Posterior vena cava (tissue), 2 donors: ENCODE results near the gene WFDC1. TPM values are rescaled to one million over a fixed set of nuclear protein-coding genes. Genes with fewer than 3 reads are reported as not detected.
"Not testable (repeated sequence)": the region's sequence is repeated elsewhere in the genome, so short reads cannot be mapped to it uniquely, and the experiment has no call there.

ENCODE experiments used
- DNase-seq: peaks from one replicate; pipeline ENCODE4 v3.0.0-alpha.2; 2020; ENCODE audit warnings: low spot score
- intact Hi-C, 2 donors: fragments of 100-400 bp; cut with DNase I; formaldehyde crosslinking; loops; one replicate each; pipeline versions ENCODE4 v1.14.1 to v1.14.2; 2022 to 2023
- total RNA-seq, 2 donors: library from RNA; stranded (reverse); fragmentation: NEBNext Ultra II Directional; extraction: Animal tissue kit (Norgen Biotek cat#: 25700); gene quantifications; one replicate each; pipeline ENCODE4 v1.2.1, GENCODE V29; 2021
- donor health status: DM: yes; HTN: yes; CAD: no.
- donor health status: DM: yes; HTN: yes; CAD: no.

Gene WFDC1
- total RNA-seq, 2 donors from 2014 or later, result 48.7 to 93.6 TPM

DNA sequence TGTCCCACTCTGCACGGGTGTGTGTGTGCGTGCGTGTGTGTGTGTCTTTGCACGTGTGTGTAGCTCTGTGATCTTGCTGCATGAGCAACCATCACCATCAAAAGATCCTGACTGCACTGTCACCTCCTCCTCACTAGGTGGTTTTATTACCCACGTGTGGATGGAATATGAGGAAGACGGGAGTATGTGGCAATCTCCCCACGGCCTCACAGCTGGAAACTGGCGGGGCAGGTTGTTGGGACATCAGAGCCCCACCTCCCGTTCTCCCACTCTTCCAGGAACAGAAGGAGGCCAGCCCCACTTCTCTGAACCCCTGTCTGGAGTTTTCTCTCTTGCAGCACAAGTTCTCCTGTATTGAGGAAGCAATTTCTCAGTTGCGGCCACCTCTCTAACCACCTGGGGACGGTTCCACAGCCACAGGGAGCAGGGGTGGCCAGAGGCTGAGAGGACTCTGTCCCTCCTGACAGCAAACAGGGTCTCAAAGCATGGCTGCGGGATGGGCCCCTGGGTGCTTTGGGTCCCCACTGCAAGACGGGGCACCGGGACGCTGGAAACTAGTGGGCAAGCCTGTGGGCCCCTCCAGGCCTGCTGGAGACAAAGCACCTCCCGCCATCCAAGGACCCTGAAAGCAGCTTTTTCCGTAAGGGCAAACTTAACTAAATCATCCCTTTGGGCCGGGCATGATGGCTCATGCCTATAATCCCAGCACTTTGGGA lies 45.8 kb downstream of the WFDC1 start:
- DNase-seq, result peak; percentile 61
- intact Hi-C loops, result no loop called here

GRCh38 chr16:84341528-84342295 lies 47.0 kb downstream of the WFDC1 start:
- peak; percentile 44 for DNase-seq
- intact Hi-C loops, result no loop called here

- intact Hi-C loops, result not testable (repeated sequence)
- peak; percentile 2 for DNase-seq
These were observed 49.1 kb downstream of the WFDC1 start for GRCh38 chr16:84343800-84344199.

DNA sequence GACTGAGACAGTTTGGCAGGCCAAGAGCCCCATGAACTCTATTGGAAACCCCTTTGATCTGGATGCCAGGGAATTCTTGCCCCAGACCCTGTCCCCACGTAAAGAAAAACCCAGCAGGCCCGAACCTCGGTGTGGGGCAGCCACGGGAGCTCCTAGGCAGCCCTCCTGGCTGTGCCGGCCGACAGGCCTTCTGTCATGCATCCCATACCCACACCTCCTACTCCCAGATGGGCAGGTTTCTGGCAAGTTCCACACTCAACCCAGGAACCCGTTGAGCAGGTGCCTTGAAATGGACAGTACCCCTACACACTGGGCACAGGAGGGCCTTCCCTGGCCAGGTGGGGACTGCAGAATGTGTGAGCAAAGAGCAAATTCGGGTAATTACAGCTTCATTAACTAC lies 50.1 kb downstream of the WFDC1 start:
- intact Hi-C loops, result no loop called here
- DNase-seq, result peak; percentile 62

DNA sequence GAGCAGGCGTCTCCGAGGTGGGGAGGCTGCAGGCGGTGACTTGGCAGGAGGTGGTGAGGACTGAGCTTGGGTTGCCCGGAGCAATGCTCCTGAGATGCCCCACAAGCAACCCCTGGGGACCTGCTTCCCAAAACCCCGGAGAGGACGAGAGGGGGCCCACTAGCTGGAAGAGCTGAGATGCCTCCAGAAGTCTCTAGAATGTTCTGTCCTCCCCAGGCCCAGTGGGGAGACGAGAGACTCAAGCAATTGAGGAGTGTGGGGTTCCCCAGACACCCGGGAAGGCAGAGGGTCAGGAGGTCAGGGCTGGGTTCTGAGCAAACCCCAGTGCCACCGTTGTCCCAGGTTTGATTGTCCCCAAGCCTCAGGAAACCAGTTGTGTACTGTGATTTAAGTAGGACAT lies 52.5 kb downstream of the WFDC1 start:
- intact Hi-C loops, result no loop called here
- peak; percentile 44 for DNase-seq

- no peak for DNase-seq
- intact Hi-C loops, result no loop called here
These were observed 53.8 kb downstream of the WFDC1 start for GRCh38 chr16:84348386-84348888.

DNA sequence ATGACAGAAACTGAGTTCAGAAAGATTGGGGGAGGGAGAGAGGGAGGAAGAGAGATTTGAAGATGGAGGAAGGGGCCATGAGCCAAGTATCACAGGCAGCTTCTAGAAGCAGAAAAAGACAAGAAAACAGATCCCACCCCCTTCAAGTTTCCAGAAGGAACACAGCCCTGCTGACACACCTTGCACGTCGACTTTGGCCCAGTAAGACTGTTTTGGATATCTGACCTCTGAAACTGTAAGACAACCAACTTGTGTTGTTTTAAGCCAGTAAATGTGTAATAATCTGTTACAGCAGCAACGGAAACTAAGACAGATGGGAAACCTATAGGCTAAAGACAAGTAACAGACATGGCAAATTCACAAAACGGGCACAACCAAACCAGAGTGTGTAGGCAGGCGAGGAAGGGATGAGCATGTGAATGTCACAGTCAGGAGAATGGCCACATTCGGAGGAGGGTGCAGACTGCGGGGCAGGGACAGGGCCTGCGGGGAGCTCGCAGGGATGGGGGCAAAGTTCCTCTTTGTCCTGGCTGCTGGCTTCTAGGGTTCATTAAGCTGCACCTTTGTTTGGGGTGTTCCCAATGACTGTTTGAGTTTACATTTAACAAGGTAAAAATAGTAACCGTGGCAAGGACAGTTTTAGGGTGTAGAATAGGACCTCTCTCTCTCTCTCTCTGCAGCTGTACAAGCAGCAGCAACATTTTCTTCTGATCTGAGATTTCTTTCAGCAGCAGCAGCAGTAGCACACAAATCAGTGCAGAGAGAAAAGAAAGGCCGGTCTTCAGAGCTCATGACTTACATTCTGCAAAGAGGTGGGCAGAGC lies 55.4 kb downstream of the WFDC1 start:
- peak; percentile 16 for DNase-seq
- intact Hi-C loops, result no loop called here

GRCh38 chr16:84350685-84351400 lies 56.2 kb downstream of the WFDC1 start:
- DNase-seq, result no peak
- intact Hi-C loops, result no loop called here

GRCh38 chr16:84351630-84352029 lies 57.0 kb downstream of the WFDC1 start:
- intact Hi-C loops, result no loop called here

DNA sequence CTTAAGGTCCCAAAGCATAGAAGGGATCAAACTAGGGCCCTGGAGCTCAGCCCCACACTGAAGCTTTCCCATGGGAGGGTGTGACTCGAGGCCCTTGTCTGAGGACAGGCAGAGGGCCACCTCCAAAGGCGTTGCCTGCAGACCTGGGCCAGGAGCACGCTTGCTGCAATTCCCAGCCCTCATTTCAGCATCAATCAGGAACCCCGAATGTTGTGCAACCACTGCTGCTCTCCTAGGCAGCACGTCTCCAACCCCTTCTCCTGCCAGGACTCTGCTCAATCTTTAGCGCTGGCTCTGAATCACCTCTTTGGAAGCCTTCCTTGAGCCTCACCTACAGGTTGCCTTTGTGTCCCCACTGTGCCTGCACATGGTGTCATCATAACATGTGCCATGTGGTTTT lies 59.6 kb downstream of the WFDC1 start:
- no peak for DNase-seq
- intact Hi-C loops, result no loop called here

More at GRCh38 chr16:84351630-84352029, 57.0 kb downstream of the WFDC1 start:
- DNase-seq, result no peak

DNA sequence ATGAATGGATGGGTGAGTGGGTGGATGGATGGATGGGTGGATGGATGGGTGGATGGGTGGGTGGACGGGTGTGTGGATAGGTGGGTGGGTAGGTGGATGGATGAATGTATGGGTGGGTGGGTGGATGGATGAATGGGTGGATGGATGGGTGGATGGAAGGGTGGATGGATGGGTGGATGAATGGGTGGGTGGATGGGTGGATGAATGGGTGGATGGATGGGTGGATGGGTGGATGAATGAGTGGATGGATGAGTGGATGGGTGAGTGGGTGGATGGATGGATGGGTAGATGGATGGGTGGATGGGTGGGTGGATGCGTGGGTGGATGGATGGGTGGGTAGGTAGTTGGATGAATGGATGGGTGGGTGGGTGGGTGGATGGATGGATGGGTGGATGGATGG lies 60.5 kb downstream of the WFDC1 start:
- intact Hi-C loops, result no loop called here
- no peak for DNase-seq

- intact Hi-C loops, result no loop called here
- no peak for DNase-seq
These were observed 61.5 kb downstream of the WFDC1 start for GRCh38 chr16:84356176-84356575.

- no peak for DNase-seq
- intact Hi-C loops, result no loop called here
These were observed 62.0 kb downstream of the WFDC1 start for GRCh38 chr16:84356591-84357116.

GRCh38 chr16:84357191-84357651 lies 62.5 kb downstream of the WFDC1 start:
- intact Hi-C loops, result no loop called here
- no peak for DNase-seq

- DNase-seq, result no peak
- intact Hi-C loops, result loop anchor here in 1 of 2 donors (2.0 kb wide), 1 partner anchor 46 kb away; no protein-coding TSS in a partner anchor
These were observed 64.1 kb downstream of the WFDC1 start for GRCh38 chr16:84358601-84359295.

DNA sequence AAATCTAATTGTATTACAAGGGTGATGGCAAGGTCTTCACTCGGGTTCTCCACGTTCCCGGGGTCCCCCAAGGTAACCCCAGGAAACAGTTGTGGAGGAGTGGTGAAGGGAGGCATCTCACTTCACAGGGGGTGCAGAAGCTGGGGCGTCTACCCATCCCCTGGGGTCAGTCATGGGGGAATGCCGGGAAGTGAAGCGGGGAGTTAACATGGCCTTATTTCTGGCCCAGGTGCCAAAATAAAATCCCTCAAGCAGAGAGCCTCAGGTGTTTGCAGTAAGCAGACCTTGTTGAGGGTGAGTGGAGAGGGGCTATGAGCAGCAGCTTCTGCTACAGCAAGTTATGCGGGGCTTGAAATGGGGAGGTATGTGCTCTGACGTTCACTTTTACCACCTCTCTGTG lies 64.6 kb downstream of the WFDC1 start:
- intact Hi-C loops, result loop anchor here in 1 of 2 donors (2.0 kb wide), 1 partner anchor 45 kb away; no protein-coding TSS in a partner anchor
- DNase-seq, result no peak

GRCh38 chr16:84360170-84360569 lies 65.5 kb downstream of the WFDC1 start:
- no peak for DNase-seq
- intact Hi-C loops, result no loop called here

DNA sequence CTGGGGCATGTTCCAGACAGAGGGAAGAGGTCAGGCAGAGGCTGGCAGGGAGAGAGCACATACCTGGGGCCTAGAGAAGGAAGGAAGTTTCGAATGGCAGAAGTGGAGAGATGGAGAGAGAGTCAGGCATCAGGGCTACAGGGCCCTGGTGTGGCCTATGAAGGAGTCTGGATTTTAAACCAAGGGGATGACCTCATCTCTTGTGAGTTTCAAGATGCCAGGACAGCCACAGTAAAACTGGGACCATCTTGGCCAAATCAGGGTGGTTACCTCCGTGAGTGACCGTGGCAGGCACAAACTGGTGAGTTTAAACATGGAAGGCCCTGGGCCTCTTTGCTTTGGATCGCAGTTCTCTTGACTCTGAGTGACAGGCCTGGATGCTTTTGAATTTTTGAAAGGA lies 66.1 kb downstream of the WFDC1 start:
- DNase-seq, result no peak
- intact Hi-C loops, result no loop called here
